HepG2 (cell line): ENCODE measurements around the gene DLL1. TPM values are rescaled to one million over a fixed set of nuclear protein-coding genes. Genes with fewer than 3 reads are reported as not detected.

Experiments used
- ATAC-seq: fragments of 200-7000 bp; cut with Tn5 transposase; 3 replicates; pipeline ENCODE4 v1.9.1; 2020; ENCODE audit warnings: mild to moderate bottlenecking, moderate library complexity
- BruUV-seq: library from RNA; stranded (reverse); fragments of 400-500 nt; replicated peaks from 2 replicates; lab custom pipeline; 2021; lab: Mats Ljungman, UMichigan
- CTCF ChIA-PET: fragments of 300-600 bp; formaldehyde crosslinking; extraction: SDS; loops from one replicate; lab custom pipeline; 2021; ENCODE audit warnings: low total read pairs, inconsistent platforms, low intra/inter-chr PET ratio; lab: Yijun Ruan, JAX
- POLR2A ChIA-PET: fragments of 350-600 bp; sonication (Branson Sonifier 250); formaldehyde crosslinking; loops from one replicate; lab custom pipeline; 2020; ENCODE audit warnings: antibody characterized with exemption, inconsistent platforms; lab: Yijun Ruan, JAX
- DNase-seq: peaks from one replicate; pipeline ENCODE4 v3.0.0-alpha.2; 2015; ENCODE audit warnings: low spot score
- FAIRE-seq: peaks from 3 replicates; lab custom pipeline; 2011; peaks lifted over from hg19 to GRCh38; lab: Jason Lieb, UNC
- H2AFZ ChIP-seq: one replicate; pipeline ENCODE4 v1.6.1; 2011; ENCODE audit warnings: low read length, inconsistent platforms
- H3K27ac ChIP-seq: fragments of 300-600 bp; 3 replicates; pipeline ENCODE4 v1.8.0; 2011; ENCODE audit warnings: mixed run types, mild to moderate bottlenecking, mixed read lengths, low read length, inconsistent platforms; ENCODE audit not compliant: insufficient read depth; ENCODE audit errors: extremely low read length
- H3K27me3 ChIP-seq, 2 experiments: fragments of 200-600 bp in 1 of 2; 2 replicates in 1 of 2; 3 replicates in 1 of 2; pipeline versions ENCODE4 v1.6.0 to v1.8.0; 2011; ENCODE audit warnings: low read length in 2 of 2, mild to moderate bottlenecking in 2 of 2, moderate library complexity in 2 of 2, inconsistent platforms in 1 of 2; ENCODE audit not compliant: insufficient read depth in 2 of 2, control insufficient read depth in 1 of 2
- H3K36me3 ChIP-seq, 2 experiments: fragments of 200-600 bp in 1 of 2; replicated peaks in 1 of 2; 2 replicates in 1 of 2; 3 replicates in 1 of 2; pipeline versions ENCODE4 v1.5.1 to v1.8.0; 2011; ENCODE audit warnings: low read length in 2 of 2, inconsistent platforms in 1 of 2; ENCODE audit not compliant: insufficient read depth in 2 of 2, control insufficient read depth in 1 of 2
- H3K4me1 ChIP-seq: 2 replicates; pipeline ENCODE4 v1.5.1; 2012; ENCODE audit warnings: low read length, inconsistent platforms; ENCODE audit not compliant: insufficient read depth
- H3K4me2 ChIP-seq: 2 replicates; pipeline ENCODE4 v1.6.0; 2011; ENCODE audit warnings: low read depth, low read length, inconsistent platforms
- H3K4me3 ChIP-seq, 3 experiments: fragments of 200-600 bp in 1 of 3; sonication (generic), shearing (Covaris generic) in 1 of 3; replicated peaks in 1 of 3; 2 replicates each; pipeline ENCODE4 v1.5.1; 2011 to 2016; ENCODE audit warnings: low read length in 3 of 3, inconsistent platforms in 2 of 3, low read depth in 2 of 3, mild to moderate bottlenecking in 2 of 3, control low read depth in 1 of 3, mixed read lengths in 1 of 3; ENCODE audit not compliant: insufficient read depth in 1 of 3
- H3K79me2 ChIP-seq: one replicate; pipeline ENCODE4 v1.6.1; 2011; ENCODE audit warnings: low read length, inconsistent platforms; ENCODE audit not compliant: insufficient read depth
- H3K9ac ChIP-seq: 2 replicates; pipeline ENCODE4 v1.6.0; 2011; ENCODE audit warnings: mild to moderate bottlenecking, low read depth, low read length, inconsistent platforms; ENCODE audit not compliant: insufficient read depth
- H3K9me3 ChIP-seq: 2 replicates; pipeline ENCODE4 v1.5.1; 2012; ENCODE audit warnings: mild to moderate bottlenecking, low read length
- H4K20me1 ChIP-seq: 2 replicates; pipeline ENCODE4 v1.6.0; 2011; ENCODE audit warnings: inconsistent platforms, mild to moderate bottlenecking, low read length, moderate library complexity; ENCODE audit not compliant: insufficient read depth
- CENPX ChIP-seq: sonication (generic); formaldehyde crosslinking; IDR thresholded peaks from 2 replicates; pipeline ENCODE4 v1.9.0; 2021; ENCODE audit warnings: mild to moderate bottlenecking, missing genetic modification reagents, moderate library complexity
- CREB1 ChIP-seq, 2 experiments: fragments of 450-650 bp in 1 of 2; IDR thresholded peaks; 2 replicates each; pipeline ENCODE4 v1.6.1; 2016 to 2017; ENCODE audit warnings: control low read depth in 1 of 2, mild to moderate bottlenecking in 1 of 2, missing compliant biosample characterization in 1 of 2, missing genetic modification characterization in 1 of 2
- HDAC2 ChIP-seq: sonication (generic); formaldehyde crosslinking; IDR thresholded peaks from 2 replicates; pipeline ENCODE4 v1.4.0; 2020; ENCODE audit warnings: missing genetic modification reagents
- NFE2L1 ChIP-seq: sonication (generic); formaldehyde crosslinking; IDR thresholded peaks from 2 replicates; pipeline ENCODE4 v1.4.0; 2020; ENCODE audit warnings: missing genetic modification reagents, mild to moderate bottlenecking, borderline replicate concordance
- SRF ChIP-seq: IDR thresholded peaks from 2 replicates; pipeline ENCODE4 v1.6.1; 2011; ENCODE audit warnings: mild to moderate bottlenecking, low read depth, low read length, moderate library complexity
- ZNF501 ChIP-seq: sonication (generic); formaldehyde crosslinking; IDR thresholded peaks from 2 replicates; pipeline ENCODE4 v1.5.1; 2020; ENCODE audit warnings: mild to moderate bottlenecking, moderate library complexity, missing genetic modification reagents
- WGBS: methylation state at CpG from one replicate; pipeline ENCODE4 v1.1.6; 2017; ENCODE audit warnings: low lambda C conversion rate; 5-methylcytosine and 5-hydroxymethylcytosine counted together
- in situ Hi-C: cut with HindIII; loops from 2 replicates; pipeline ENCODE4 v1.10.0; 2017; ENCODE audit warnings: low pct_unique_long_range_greater_than_20kb; ENCODE audit not compliant: extremely low pct_ligation_motif_present
- intact Hi-C: fragments of 100-400 bp; cut with micrococcal nuclease; formaldehyde crosslinking; loops from one replicate; pipeline ENCODE4 v1.10.0; 2022; ENCODE audit not compliant: unreplicated experiment
- polyA plus RNA-seq, 8 experiments: library from polyadenylated mRNA; depleted of rRNA in 3 of 8; stranded (reverse) in 7 of 8; unstranded in 1 of 8; fragments of >200 nt; fragmentation: Illumina TruSeq in 4 of 8; extraction: Trizol in 4 of 8; gene quantifications; 2 replicates each; pipeline versions ENCODE4 v1.2.1 to v1.2.3, GENCODE V29; 2011 to 2016; ENCODE audit warnings: low read depth in 4 of 8, missing spikeins in 1 of 8, mixed read lengths in 1 of 8; ENCODE audit not compliant: insufficient read depth in 1 of 8
- total RNA-seq, 5 experiments: library from RNA; depleted of rRNA; stranded (reverse); fragments of >200 nt; fragmentation: Illumina TruSeq; extraction: Trizol; gene quantifications; 2 replicates each; pipeline ENCODE4 v1.2.3, GENCODE V29; 2016; ENCODE audit warnings: low read depth in 1 of 5
- TF ChIP-seq, protein P1 (sequence below): fragments of 450-650 bp; IDR thresholded peaks from 2 replicates; pipeline ENCODE4 v1.6.1; 2016
- TF ChIP-seq, protein P2 (sequence below): sonication (generic); formaldehyde crosslinking; IDR thresholded peaks from 2 replicates; pipeline ENCODE4 v1.8.0; 2023; ENCODE audit warnings: mild to moderate bottlenecking, missing genetic modification reagents

Gene DLL1
- total and polyA plus RNA-seq, 2 of the 13 experiments (the other 11 are each of a cell fraction or from before 2014, with no cell fraction given), result not detected

DNA sequence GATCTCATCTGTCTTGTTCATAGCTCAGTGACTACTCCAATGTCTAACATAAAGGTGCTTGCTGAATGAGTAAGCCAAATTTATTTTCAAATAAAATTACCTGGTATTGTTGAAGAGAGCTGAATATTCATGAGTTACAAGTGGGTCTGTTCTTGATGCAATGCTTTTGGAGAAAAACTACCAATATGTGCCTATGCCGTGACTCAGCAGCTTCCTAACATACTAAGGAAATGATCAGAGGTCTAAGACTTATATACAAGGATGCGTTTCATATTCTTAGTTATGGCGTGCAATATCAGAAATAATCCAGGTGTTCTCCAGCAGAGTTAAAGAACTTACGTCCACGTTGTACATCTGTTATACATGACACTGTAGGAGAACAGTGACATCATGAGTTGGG lies 20.8 kb upstream of the DLL1 start:
- peaks cover 0 to 2% of the 10 kb centered on the region in 2 experiments; a peak in 2 of 5 replicates for H3K36me3 ChIP-seq
- H3K4me2 ChIP-seq, result no peak overlapping the region
- WGBS, result over 99% methylated on average over 5 of the region's 5 CpGs
- no peak for DNase-seq
- H3K79me2 ChIP-seq, result peaks cover 76% of the 10 kb centered on the region
- H3K27me3 ChIP-seq, result no peaks in the 10 kb centered on the region; a peak in 1 of 5 replicates
- H3K9ac ChIP-seq, result no peak overlapping the region
- 0 out of 2 replicates have a peak, but pooled peaks have one; percentile 4 for TF ChIP-seq CREB1 (IDR thresholded peaks at IDR 0.05)
- TF ChIP-seq CREB1 (CRISPR knock-in tag; IDR thresholded peaks at IDR 0.05), result no peak
- TF ChIP-seq, protein P1, sequence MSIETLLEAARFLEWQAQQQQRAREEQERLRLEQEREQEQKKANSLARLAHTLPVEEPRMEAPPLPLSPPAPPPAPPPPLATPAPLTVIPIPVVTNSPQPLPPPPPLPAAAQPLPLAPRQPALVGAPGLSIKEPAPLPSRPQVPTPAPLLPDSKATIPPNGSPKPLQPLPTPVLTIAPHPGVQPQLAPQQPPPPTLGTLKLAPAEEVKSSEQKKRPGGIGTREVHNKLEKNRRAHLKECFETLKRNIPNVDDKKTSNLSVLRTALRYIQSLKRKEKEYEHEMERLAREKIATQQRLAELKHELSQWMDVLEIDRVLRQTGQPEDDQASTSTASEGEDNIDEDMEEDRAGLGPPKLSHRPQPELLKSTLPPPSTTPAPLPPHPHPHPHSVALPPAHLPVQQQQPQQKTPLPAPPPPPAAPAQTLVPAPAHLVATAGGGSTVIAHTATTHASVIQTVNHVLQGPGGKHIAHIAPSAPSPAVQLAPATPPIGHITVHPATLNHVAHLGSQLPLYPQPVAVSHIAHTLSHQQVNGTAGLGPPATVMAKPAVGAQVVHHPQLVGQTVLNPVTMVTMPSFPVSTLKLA, result no peak
- in situ Hi-C loops (no loop called here), intact Hi-C loops (no loop called here)
- H3K9me3 ChIP-seq, result no peaks in the 10 kb centered on the region
- ChIA-PET POLR2A (no interaction called here), CTCF (no interaction called here)
- no peak overlapping the region for H2AFZ ChIP-seq
- no TSS peak for BruUV-seq
- no peaks in the 10 kb centered on the region for H4K20me1 ChIP-seq
- peaks cover 19% of the 10 kb centered on the region for H3K4me1 ChIP-seq
- ATAC-seq, result no peak
- FAIRE-seq, result no peak
- no peak overlapping the region for H3K4me3 ChIP-seq
- no peak overlapping the region for H3K27ac ChIP-seq

DNA sequence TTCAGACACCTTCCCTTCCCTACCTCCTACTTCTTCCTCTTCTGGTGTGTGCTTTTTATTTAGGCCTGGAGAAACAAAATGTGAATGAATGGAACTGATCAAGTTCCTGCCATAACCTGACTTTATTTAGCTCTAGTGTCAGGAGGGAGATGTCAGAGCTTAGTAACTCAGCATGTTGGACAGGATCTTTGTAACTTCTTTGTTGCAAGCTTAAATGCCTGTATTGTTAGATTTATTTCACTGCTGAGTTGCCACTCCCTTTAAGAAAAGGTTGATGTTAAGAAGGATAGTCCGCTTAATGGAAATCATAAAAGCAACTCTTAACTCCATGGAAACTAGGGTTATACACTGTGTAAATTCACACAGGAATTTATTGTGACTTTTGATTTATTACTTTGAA lies 17.9 kb upstream of the DLL1 start:
- TF ChIP-seq, protein P2, sequence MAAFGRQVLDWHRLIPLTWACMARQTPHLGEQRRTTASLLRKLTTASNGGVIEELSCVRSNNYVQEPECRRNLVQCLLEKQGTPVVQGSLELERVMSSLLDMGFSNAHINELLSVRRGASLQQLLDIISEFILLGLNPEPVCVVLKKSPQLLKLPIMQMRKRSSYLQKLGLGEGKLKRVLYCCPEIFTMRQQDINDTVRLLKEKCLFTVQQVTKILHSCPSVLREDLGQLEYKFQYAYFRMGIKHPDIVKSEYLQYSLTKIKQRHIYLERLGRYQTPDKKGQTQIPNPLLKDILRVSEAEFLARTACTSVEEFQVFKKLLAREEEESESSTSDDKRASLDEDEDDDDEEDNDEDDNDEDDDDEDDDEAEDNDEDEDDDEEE, result no peak
- TF ChIP-seq CENPX (CRISPR knock-in tag), result no peak
- TF ChIP-seq HDAC2 (CRISPR knock-in tag), result no peak
- no peak for TF ChIP-seq NFE2L1
- TF ChIP-seq SRF, result no peak
- TF ChIP-seq ZNF501 (CRISPR knock-in tag), result no peak
- Histone ChIP-seq H3K27ac (no peak overlapping the region), H3K27me3 (no peaks in the 10 kb centered on the region; a peak in 1 of 5 replicates), H3K36me3 (no peaks in the 10 kb centered on the region; a peak in 1 of 5 replicates), H2AFZ (no peak overlapping the region), H3K4me2 (peak overlapping the region; percentile 84), H4K20me1 (no peaks in the 10 kb centered on the region), H3K4me1 (peaks cover 28% of the 10 kb centered on the region), H3K9me3 (no peaks in the 10 kb centered on the region), H3K9ac (no peak overlapping the region), H3K4me3 (no peak overlapping the region), H3K79me2 (peaks cover 65% of the 10 kb centered on the region)
- FAIRE-seq, result no peak
- intact Hi-C loops, result loop anchor here (5.0 to 10.0 kb wide), 3 partner anchors 116 to 606 kb away; partner anchors contain the start of genes C6orf120, PSMB1, TBP and WDR27
- ChIA-PET CTCF (no interaction called here), POLR2A (no interaction called here)
- ATAC-seq, result no peak
- in situ Hi-C loops, result no loop called here
- BruUV-seq, result no TSS peak
- no peak for DNase-seq
- 95% methylated on average over 1 of the region's 1 CpG for WGBS
